Fibroblast of mammary gland (primary cell): ENCODE results near the gene PTGDS.

Experiments
- DNase-seq: peaks from one replicate; pipeline ENCODE4 v3.0.0-alpha.2; 2010; ENCODE audit warnings: low read depth
- H3K4me3 ChIP-seq: 2 replicates; pipeline ENCODE4 v1.5.1; 2011; ENCODE audit warnings: low read depth, mild to moderate bottlenecking, low read length, moderate library complexity; ENCODE audit not compliant: control insufficient read depth
- TF ChIP-seq, protein P1 (sequence below): conservative IDR thresholded peaks from 2 replicates; pipeline ENCODE4 v1.5.1; 2011; ENCODE audit warnings: low read depth, low read length, inconsistent platforms; ENCODE audit not compliant: control insufficient read depth, insufficient read depth

PTGDS gene

DNA sequence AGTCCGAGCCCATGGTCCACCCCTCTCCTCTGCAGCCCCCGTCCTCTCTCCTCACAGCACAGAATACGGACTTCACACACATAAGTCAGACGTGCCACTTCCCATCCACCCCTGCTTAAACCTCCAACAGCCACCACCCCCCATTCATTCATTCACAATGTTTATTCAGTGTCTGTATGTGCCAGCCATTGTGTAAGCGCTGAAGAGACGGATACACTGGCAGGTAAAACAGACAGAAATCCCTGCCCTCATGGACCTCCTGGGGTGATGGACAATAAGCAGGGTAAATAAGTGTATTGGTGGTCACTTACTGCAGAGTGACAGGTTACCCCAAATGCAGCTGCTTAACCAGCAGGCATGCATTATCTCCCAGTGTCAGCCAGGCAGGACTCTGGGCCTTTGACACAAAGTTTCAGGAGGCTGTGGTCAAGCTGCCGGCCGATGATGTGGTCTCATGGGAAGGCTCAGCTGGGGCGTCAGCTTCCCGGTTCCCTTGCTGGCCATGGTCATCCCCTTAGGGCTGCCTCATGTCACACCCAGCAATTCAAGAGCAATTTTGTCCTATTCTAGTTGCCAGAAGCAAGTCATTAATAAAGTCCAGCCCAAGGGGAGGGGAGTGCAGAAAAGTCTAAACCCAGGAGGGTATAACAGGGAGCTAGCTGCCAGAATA is 13.1 kb downstream of the PTGDS start:
- no peak for DNase-seq
- no peak overlapping the region for H3K4me3 ChIP-seq
- TF ChIP-seq, protein P1, sequence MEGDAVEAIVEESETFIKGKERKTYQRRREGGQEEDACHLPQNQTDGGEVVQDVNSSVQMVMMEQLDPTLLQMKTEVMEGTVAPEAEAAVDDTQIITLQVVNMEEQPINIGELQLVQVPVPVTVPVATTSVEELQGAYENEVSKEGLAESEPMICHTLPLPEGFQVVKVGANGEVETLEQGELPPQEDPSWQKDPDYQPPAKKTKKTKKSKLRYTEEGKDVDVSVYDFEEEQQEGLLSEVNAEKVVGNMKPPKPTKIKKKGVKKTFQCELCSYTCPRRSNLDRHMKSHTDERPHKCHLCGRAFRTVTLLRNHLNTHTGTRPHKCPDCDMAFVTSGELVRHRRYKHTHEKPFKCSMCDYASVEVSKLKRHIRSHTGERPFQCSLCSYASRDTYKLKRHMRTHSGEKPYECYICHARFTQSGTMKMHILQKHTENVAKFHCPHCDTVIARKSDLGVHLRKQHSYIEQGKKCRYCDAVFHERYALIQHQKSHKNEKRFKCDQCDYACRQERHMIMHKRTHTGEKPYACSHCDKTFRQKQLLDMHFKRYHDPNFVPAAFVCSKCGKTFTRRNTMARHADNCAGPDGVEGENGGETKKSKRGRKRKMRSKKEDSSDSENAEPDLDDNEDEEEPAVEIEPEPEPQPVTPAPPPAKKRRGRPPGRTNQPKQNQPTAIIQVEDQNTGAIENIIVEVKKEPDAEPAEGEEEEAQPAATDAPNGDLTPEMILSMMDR, result no peak

DNA sequence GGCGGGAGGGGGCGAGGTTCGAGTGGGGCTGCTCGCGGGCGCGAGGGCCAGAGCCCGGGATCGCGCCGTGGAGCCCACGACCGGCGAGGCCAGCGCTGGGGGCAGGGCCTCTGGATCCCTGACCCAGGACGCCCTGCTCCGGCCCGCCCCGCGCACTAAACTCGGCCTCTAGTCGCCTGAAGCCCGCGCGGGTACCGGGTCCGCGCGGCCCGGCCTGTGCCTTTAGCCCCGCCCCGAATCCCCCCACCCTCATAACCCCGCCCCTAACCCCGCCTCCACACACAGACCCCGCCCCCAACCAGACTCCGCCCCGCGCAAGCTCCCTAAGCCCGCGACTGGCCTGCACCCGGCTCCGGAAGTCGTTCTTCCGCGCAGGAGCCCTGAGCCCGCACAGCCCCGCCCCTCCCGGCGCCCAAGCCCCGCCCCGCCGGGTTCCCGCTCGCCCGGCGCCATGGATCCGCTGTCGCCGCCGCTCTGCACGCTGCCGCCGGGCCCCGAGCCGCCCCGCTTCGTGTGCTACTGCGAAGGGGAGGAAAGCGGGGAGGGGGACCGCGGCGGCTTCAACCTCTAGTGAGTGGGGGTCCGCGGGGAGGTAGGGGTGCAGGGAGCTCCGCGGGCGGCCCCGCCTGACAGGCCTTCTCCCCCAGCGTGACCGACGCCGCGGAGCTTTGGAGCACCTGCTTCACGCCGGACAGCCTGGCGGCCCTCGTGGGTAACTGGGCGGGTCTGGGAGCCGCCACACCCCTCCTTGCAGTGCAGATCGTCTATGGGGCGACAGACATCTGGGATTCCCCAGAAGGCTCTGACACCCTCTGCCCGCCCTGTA is 14.9 kb downstream of the PTGDS start, which contains the start of gene PAXX:
Gene PAXX (plus strand): TSS at position 430 of the 826 bp plus-strand sequence. CDS start 22 bp downstream, at position 452.
- H3K4me3 ChIP-seq, result peak within 1 kb of the TSS; percentile 64
- DNase-seq, result peak; percentile 84
- TF ChIP-seq, protein P1, result no peak

DNA sequence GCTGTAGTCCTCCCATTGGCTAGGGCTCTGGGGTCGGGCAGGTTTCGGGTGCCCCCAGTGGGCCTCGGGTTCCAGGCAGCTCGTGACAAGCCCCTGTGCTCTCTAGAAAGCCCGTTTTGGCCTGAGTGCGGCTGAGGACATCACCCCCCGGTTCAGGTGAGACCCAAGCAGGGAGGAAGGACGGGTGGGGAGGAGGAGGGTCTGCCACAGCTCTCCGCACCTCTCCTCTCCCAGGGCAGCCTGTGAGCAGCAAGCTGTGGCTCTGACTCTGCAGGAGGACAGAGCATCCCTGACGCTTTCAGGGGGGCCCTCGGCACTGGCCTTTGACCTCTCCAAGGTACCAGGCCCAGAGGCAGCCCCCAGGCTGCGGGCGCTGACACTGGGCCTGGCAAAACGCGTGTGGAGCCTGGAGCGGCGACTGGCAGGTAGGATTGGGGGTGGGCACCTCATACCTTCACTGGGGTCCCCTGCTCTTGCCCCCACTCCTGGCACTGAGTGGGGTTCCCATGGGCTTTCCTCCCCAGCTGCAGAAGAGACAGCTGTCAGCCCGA is 15.6 kb downstream of the PTGDS start:
- DNase-seq, result no peak
- TF ChIP-seq, protein P1, result no peak
- H3K4me3 ChIP-seq, result peak overlapping the region; percentile 64

DNA sequence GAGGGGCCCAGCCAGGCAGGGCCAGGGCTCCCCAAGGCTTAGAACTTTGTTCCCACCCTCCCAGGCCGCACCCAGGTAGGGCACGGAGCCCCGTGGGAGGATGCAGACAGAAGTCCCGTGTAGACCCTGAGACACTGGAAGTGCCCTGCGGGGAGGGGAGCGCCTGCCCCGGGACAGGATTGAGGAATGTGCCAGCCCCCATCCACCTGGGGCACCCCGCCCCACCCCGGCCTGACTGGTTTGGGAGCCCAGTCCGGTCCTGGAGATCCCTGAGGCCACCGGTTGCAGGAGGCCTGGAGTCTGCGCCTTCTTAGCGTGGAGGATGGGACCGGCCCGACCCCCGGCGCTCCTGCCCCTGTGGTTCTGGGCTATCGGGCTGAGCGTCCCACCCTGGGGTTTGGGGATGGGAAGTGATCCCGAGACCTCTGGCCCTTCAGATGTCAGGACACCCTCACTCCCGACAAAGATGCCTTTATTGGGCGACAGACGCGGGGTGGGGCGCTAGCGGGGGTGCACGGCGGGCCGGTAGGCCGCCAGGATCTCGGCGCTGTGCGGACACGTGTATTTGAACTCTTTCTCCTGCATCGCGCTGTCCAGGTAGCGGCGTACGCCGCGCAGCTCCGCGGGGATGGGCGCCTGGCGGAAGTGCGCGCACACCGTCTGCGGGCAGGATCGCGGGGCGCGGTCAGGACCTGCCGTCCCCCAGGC is 17.0 kb downstream of the PTGDS start:
- TF ChIP-seq, protein P1, result no peak
- no peak overlapping the region for H3K4me3 ChIP-seq
- DNase-seq, result no peak

DNA sequence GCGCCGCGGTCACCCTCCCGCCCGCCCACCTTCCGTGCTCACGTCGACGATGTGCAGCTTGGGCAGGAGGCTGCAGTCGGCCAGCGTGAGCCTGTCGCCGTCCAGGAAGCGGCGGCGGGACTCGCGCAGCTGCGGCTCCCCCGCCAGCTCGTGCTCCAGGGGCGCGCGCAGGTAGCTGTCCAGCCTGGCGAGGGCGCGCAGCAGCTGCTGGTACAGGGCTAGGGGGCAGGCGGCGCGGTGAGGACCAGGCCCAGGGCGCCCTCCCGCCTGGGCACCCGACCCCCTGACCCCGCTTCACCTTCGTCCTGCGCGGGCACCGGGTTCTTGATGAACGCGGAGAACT is 17.6 kb downstream of the PTGDS start:
- TF ChIP-seq, protein P1, result no peak
- no peak for DNase-seq
- H3K4me3 ChIP-seq, result no peak overlapping the region

DNA sequence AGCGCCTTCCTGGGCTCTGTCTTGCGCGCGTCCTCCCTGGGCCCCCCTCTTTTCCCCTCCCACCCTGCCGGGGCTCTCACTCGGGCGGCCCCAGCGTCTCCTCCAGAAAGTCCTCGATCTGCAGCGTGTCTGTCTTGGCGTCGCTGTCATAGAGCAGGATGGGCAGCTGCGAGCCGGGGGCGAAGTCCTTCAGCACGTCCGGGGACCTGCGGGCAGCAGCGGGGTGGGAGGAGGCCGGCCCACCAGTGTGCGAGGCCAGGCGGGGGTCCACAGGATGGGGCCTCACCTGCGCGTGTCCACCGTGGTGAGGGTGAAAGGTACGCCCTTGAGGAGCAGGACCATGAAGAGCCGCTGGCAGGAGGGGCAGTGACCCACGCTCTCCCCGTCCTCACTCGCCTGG is 18.1 kb downstream of the PTGDS start:
- TF ChIP-seq, protein P1, result no peak
- DNase-seq, result no peak
- H3K4me3 ChIP-seq, result no peak overlapping the region
